K562 treated with DMSO at 1 percent for 12 hours (cell line): ENCODE data around the gene NPIPB2. TPM values are rescaled to one million over a fixed set of nuclear protein-coding genes. Genes with fewer than 3 reads are reported as not detected.

Source experiments
- total RNA-seq: library from RNA; unstranded; fragments of 300-600 nt; gene quantifications from 2 replicates; pipeline ENCODE4 v1.2.3, GENCODE V29; 2022; ENCODE audit not compliant: insufficient read depth

Gene NPIPB2
- not detected in 2 replicates for total RNA-seq

GRCh38 chr16:11941945-11942344 lies at the start of gene NPIPB2:
Gene NPIPB2, minus strand, starts transcription at chr16:11942045. Its CDS starts 0 bp downstream, at chr16:11942045.

DNA sequence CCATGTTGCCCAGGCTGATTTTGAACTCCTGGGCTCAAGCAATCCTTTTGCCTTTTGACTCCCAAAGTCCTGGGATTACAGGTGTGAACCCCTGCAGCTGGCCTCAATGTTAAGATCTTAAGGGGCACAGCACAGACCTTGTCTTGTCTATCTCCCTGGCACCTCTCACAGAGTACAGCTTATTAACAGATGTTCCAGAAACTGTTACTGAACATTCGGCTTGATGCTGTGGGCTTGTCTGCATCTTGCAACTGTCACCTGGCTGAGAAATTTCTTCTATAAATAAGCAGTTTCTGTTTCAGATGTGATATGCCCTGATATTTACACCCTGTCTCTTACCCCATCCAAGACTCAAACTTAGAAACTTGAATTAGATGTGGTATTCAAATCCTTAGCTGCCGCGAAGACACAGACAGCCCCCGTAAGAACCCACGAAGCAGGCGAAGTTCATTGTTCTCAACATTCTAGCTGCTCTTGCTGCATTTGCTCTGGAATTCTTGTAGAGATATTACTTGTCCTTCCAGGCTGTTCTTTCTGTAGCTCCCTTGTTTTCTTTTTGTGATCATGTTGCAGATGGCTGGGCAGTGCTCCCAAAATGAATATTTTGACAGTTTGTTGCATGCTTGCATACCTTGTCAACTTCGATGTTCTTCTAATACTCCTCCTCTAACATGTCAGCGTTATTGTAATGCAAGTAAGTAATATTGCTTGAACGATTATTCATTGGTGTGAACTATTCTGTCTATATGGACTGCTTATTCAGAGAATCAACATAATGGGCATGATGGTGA lies 23.1 kb upstream of the NPIPB2 start, which contains the start of gene TNFRSF17:
TNFRSF17 (plus strand) TSS at position 450 of the 791 bp plus-strand sequence; CDS start at position 565, 115 bp downstream.

GRCh38 chr16:11915644-11916523 lies 26.0 kb downstream of the NPIPB2 start, which contains the start of gene GSPT1:
Gene GSPT1, minus strand, starts transcription at chr16:11915956. Its CDS starts 236 bp downstream, at chr16:11915720.

Other genes with a start within 250 kb of the NPIPB2 start
- 42.4 and 61.1 TPM in 2 replicates for gene TXNDC11, start 199.2 kb downstream of the NPIPB2 start, total RNA-seq
- 15.6 and 30.2 TPM in 2 replicates for gene ZC3H7A, start 144.8 kb downstream of the NPIPB2 start, total RNA-seq
- 63.4 and 137 TPM in 2 replicates for gene RSL1D1, start 90.5 kb downstream of the NPIPB2 start, total RNA-seq
- 43.3 and 88.9 TPM in 2 replicates for gene GSPT1, start 26.1 kb downstream of the NPIPB2 start, total RNA-seq
- not detected in 2 replicates for gene TNFRSF17, start 23.2 kb upstream of the NPIPB2 start, total RNA-seq
- gene SNX29, start 34.7 kb upstream of the NPIPB2 start, total RNA-seq: 4.4 and 12.6 TPM in 2 replicates